GM23338 (cell line): ENCODE results near the gene LYSMD1. TPM values are rescaled to one million over a fixed set of nuclear protein-coding genes. Genes with fewer than 3 reads are reported as not detected.

Source experiments
- ATAC-seq: fragments of 200-7000 bp; cut with Tn5 transposase; 3 replicates; pipeline ENCODE4 v1.9.1; 2020
- DNase-seq: peaks from one replicate; pipeline ENCODE4 v3.0.0-alpha.2; 2015; ENCODE audit warnings: low spot score
- H2AFZ ChIP-seq: fragments of 200-600 bp; sonication (generic); 2 replicates; pipeline ENCODE4 v1.8.0; 2016; ENCODE audit warnings: antibody characterized with exemption, mild to moderate bottlenecking, moderate library complexity
- H3F3A ChIP-seq: fragments of 200-600 bp; sonication (generic); replicated peaks from 2 replicates; pipeline ENCODE4 v1.8.0; 2017; ENCODE audit warnings: antibody characterized with exemption, mixed run types, low read depth
- H3K27ac ChIP-seq: fragments of 200-600 bp; sonication (generic); 2 replicates; pipeline ENCODE4 v1.6.1; 2016; ENCODE audit warnings: low read depth
- H3K27me3 ChIP-seq: fragments of 200-600 bp; sonication (generic); 2 replicates; pipeline ENCODE4 v1.8.0; 2016; ENCODE audit warnings: mild to moderate bottlenecking, mixed run types, moderate library complexity; ENCODE audit not compliant: insufficient read depth
- H3K36me3 ChIP-seq: fragments of 200-600 bp; sonication (generic); 2 replicates; pipeline ENCODE4 v1.8.0; 2016; ENCODE audit warnings: mild to moderate bottlenecking; ENCODE audit not compliant: insufficient read depth
- H3K4me1 ChIP-seq: fragments of 200-600 bp; sonication (generic); 2 replicates; pipeline ENCODE4 v1.8.0; 2016; ENCODE audit warnings: mild to moderate bottlenecking, moderate library complexity; ENCODE audit not compliant: insufficient read depth
- H3K4me2 ChIP-seq: fragments of 200-600 bp; sonication (generic); 2 replicates; pipeline ENCODE4 v1.7.1; 2017; ENCODE audit warnings: mixed run types
- H3K4me3 ChIP-seq: fragments of 200-600 bp; sonication (generic); 2 replicates; pipeline ENCODE4 v1.6.1; 2016; ENCODE audit warnings: mixed run types
- H3K79me2 ChIP-seq: fragments of 200-600 bp; sonication (generic); replicated peaks from 2 replicates; pipeline ENCODE4 v1.8.0; 2017; ENCODE audit warnings: mild to moderate bottlenecking; ENCODE audit not compliant: insufficient read depth
- H3K9me2 ChIP-seq: fragments of 200-600 bp; sonication (generic); 2 replicates; pipeline ENCODE4 v1.8.0; 2017; ENCODE audit not compliant: insufficient read depth
- H4K20me1 ChIP-seq: fragments of 200-600 bp; sonication (generic); replicated peaks from 2 replicates; pipeline ENCODE4 v1.8.0; 2017; ENCODE audit warnings: mild to moderate bottlenecking; ENCODE audit not compliant: insufficient read depth
- H3K27ac Mint-ChIP-seq: 2 replicates; pipeline ENCODE4 v1.8.0; 2020; ENCODE audit warnings: inconsistent platforms, mild to moderate bottlenecking, moderate library complexity, mixed read lengths
- H3K27me3 Mint-ChIP-seq: 3 replicates; pipeline ENCODE4 v1.8.0; 2022; ENCODE audit warnings: low read depth, mild to moderate bottlenecking, moderate library complexity, mixed read lengths, inconsistent platforms; ENCODE audit not compliant: insufficient read depth, poor library complexity
- H3K36me3 Mint-ChIP-seq: 3 replicates; pipeline ENCODE4 v1.8.0; 2021; ENCODE audit warnings: low read depth, mild to moderate bottlenecking, inconsistent platforms, moderate library complexity, mixed read lengths
- H3K4me1 Mint-ChIP-seq: 3 replicates; pipeline ENCODE4 v1.8.0; 2020; ENCODE audit warnings: mild to moderate bottlenecking, inconsistent platforms, mixed read lengths
- H3K4me3 Mint-ChIP-seq: 3 replicates; pipeline ENCODE4 v1.8.0; 2021; ENCODE audit warnings: moderate library complexity, mild to moderate bottlenecking, inconsistent platforms, mixed read lengths
- H3K9me3 Mint-ChIP-seq: 3 replicates; pipeline ENCODE4 v1.8.0; 2020; ENCODE audit warnings: moderate library complexity, mild to moderate bottlenecking, inconsistent platforms, mixed read lengths
- CTCF ChIP-seq, 2 experiments: fragments of 200-600 bp in 1 of 2; sonication (generic) in 1 of 2; conservative IDR thresholded peaks; 2 replicates each; pipeline versions ENCODE4 v1.5.1 to v1.6.1; 2016 to 2017; ENCODE audit warnings: antibody characterized with exemption in 2 of 2, low read depth in 2 of 2, mild to moderate bottlenecking in 2 of 2, moderate library complexity in 1 of 2
- EZH2 ChIP-seq: fragments of 200-600 bp; sonication (generic); IDR thresholded peaks from one replicate; pipeline ENCODE4 v1.8.0; 2017; ENCODE audit warnings: antibody characterized with exemption, mild to moderate bottlenecking, low read depth; ENCODE audit not compliant: unreplicated experiment
- EZH2phosphoT487 ChIP-seq: fragments of 200-600 bp; sonication (generic); IDR thresholded peaks from one replicate; pipeline ENCODE4 v1.8.1; 2018; ENCODE audit warnings: antibody characterized with exemption; ENCODE audit not compliant: unreplicated experiment
- NANOG ChIP-seq: IDR thresholded peaks from 2 replicates; pipeline ENCODE4 v1.6.1; 2016; ENCODE audit warnings: antibody characterized with exemption, borderline replicate concordance
- REST ChIP-seq: IDR thresholded peaks from one replicate; pipeline ENCODE4 v1.6.1; 2018; ENCODE audit warnings: antibody characterized with exemption; ENCODE audit not compliant: unreplicated experiment
- STAT1 ChIP-seq: IDR thresholded peaks from one replicate; pipeline ENCODE4 v1.6.1; 2016; ENCODE audit warnings: antibody characterized with exemption; ENCODE audit not compliant: unreplicated experiment
- ZNF114 ChIP-seq: fragments of 250-450 bp; sonication (Bioruptor Pico); IDR thresholded peaks from 2 replicates; pipeline ENCODE4 v1.5.0; 2020; ENCODE audit warnings: mild to moderate bottlenecking, moderate library complexity
- ZNF331 ChIP-seq: fragments of 250-450 bp; sonication (Bioruptor Pico); IDR thresholded peaks from 2 replicates; pipeline ENCODE4 v1.5.0; 2020; ENCODE audit warnings: low read depth, mild to moderate bottlenecking, moderate library complexity
- ZNF462 ChIP-seq: fragments of 250-450 bp; sonication (Bioruptor Pico); IDR thresholded peaks from 2 replicates; pipeline ENCODE4 v1.5.0; 2020; ENCODE audit warnings: mild to moderate bottlenecking, moderate library complexity
- polyA plus RNA-seq: library from polyadenylated mRNA; unstranded; fragments of >200 nt; fragmentation: Nextera tagmentation; extraction: Ambion mirVana; gene quantifications from 2 replicates; pipeline ENCODE4 v1.2.1, GENCODE V29; 2016
- total RNA-seq: library from RNA; depleted of rRNA; stranded (reverse); fragments of >200 nt; shearing (Covaris generic); gene quantifications from 2 replicates; pipeline ENCODE4 v1.2.3, GENCODE V29; 2014

Gene LYSMD1
- total and polyA plus RNA-seq, 2 experiments from 2014 or later = 3.6 to 6.4 TPM

- no peak for TF ChIP-seq CTCF (conservative IDR thresholded peaks at IDR 0.05; ENCODE audit: low read depth in 2 of 2)
- TF ChIP-seq ZNF331 (CRISPR knock-in tag) = no peak
- TF ChIP-seq EZH2 = no peak
- TF ChIP-seq EZH2phosphoT487 = no peak
- no peak for TF ChIP-seq ZNF114 (CRISPR knock-in tag)
Observed at GRCh38 chr1:151159373-151159772, 6.3 kb downstream of the LYSMD1 start (continued).

GRCh38 chr1:151158751-151159251 lies 6.9 kb downstream of the LYSMD1 start:
- Histone ChIP-seq H3K4me2 (no peak overlapping the region), H3K79me2 (no peaks in the 10 kb centered on the region), H3K4me1 (peaks cover 5% of the 10 kb centered on the region; the same call in 1 of the 2 replicates), H3K27ac (no peak overlapping the region), H4K20me1 (no peaks in the 10 kb centered on the region), H2AFZ (no peak overlapping the region), H3F3A (no peaks in the 10 kb centered on the region; the same call in 1 of the 2 replicates), H3K27me3 (no peaks in the 10 kb centered on the region), H3K9me2 (no peaks in the 10 kb centered on the region), H3K4me3 (no peak overlapping the region), H3K36me3 (0 out of 2 replicates have a peak, but pooled peaks cover 6% of the 10 kb centered on the region)
- no peaks in the 10 kb centered on the region for H3K9me3 Mint-ChIP-seq
- peaks cover 13% of the 10 kb centered on the region for H3K36me3 Mint-ChIP-seq
- ATAC-seq (peak; percentile 20; the same call in 1 of the 3 replicates), DNase-seq (peak; percentile 40)
- no peak overlapping the region for H3K27ac Mint-ChIP-seq
- peaks cover 11% of the 10 kb centered on the region for H3K27me3 Mint-ChIP-seq
- peaks cover 12% of the 10 kb centered on the region; the same call in 2 of the 3 replicates for H3K4me1 Mint-ChIP-seq
- no peak overlapping the region for H3K4me3 Mint-ChIP-seq
- TF ChIP-seq REST (no peak), CTCF (conservative IDR thresholded peaks at IDR 0.05; ENCODE audit: low read depth in 2 of 2) (no peak), NANOG (no peak), ZNF462 (CRISPR knock-in tag) (no peak), ZNF331 (CRISPR knock-in tag) (no peak), ZNF114 (CRISPR knock-in tag) (no peak), STAT1 (no peak)
